Stimulated activated CD8-positive, alpha-beta memory T cell treated with anti-CD3 and anti-CD28 coated beads, Interleukin-12 subunit alpha, Interleukin-12 subunit beta, amount 100 ng/mL, for 1 hour (primary cell): ENCODE measurements around the gene ZNF530.

Experiments
- DNase-seq: peaks from one replicate; pipeline ENCODE4 v3.0.0-alpha.2; 2020; ENCODE audit warnings: low read depth

Gene ZNF530

DNA sequence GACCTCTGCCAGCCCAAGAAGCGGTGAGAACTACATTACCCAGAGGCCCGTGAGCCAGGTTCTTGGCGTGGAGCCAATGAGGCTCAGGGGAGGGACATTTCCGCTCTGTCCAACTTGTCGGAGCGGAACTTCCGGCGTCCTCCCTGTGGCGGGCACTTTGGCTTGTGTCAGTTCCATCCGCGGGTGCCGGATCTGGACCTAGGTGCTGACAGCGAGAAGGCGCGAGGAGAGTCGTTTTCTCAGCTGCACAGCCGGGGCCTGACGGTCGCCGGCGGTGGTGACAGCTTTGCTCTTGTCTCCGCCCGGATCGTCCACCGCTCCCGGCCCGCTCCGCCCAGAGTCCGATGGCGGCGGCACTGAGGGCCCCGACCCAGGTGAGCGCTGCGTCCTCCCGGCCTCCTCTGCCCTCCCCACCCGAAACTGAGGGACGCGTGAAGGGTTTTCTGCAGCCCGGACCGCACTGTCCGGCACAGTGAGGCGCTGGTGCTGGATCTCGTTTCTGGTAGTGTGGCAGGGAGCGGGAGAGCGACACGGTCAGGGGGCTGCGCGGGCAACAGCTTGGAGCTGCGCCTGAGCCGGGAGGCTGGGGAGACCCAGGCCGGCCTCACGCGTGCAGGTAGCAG lies at the start of gene ZNF530:
TSS of gene ZNF530 (plus strand) at position 125 of the 623 bp plus-strand sequence. CDS start 4,461 bp downstream, outside the sequence.
- peak; percentile 76 for DNase-seq

DNA sequence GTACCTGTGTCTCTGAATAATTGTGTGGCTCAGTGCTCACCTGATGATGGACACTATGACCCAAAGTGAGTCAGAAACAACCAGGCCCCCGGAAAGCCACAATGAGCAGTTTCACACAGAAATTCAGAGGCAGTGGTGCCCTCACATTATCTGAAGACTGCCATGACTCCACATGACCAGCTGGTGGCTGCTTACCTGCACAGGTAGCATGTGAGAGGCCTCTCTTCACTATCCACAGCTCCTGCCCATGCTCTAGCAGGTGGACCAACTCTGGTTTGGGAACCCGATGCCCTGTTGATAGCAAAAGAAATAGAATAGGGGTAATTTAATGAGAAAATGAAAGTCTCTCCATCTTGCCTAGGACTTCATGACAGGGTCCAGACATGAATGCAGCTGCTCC lies 47.3 kb upstream of the ZNF530 start:
- DNase-seq, result no peak

DNA sequence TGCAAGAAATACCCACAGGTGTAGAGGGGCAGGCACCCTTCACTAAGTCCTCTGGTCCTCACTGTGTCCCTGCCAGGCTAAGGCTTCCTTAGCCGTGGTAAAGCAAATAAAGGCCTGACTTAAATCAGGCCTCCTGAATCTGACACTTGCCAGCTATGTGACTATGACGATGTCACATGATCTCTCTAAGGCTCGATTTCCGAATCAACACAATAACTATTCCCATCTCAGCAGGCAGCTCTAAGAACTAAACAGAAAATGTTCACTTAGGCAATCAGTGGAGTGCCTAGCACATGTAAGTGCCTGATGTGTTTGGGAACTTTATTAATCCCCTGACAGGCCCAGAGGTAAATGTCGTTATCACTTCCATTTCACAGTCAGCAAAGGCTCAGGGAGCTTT lies 42.0 kb upstream of the ZNF530 start:
- no peak for DNase-seq

DNA sequence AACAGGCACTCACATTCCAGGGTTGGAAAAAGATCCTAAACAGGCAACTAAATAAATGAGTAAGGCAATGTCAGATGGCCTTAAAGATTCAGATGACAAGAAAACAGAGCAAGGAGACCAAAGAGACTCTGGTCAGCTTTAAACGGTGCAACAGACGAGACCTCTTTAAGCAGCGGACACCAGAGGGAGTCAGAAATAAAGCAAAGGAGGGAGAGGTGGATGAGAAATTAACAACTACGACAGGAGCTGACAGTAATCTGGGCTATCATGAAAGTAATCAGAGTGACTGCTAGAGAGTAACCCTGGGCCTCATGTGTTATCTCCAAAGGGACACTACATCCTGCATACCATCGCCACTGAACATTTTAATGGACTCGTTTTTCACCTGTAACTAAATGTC lies 41.2 kb upstream of the ZNF530 start:
- DNase-seq, result no peak

DNA sequence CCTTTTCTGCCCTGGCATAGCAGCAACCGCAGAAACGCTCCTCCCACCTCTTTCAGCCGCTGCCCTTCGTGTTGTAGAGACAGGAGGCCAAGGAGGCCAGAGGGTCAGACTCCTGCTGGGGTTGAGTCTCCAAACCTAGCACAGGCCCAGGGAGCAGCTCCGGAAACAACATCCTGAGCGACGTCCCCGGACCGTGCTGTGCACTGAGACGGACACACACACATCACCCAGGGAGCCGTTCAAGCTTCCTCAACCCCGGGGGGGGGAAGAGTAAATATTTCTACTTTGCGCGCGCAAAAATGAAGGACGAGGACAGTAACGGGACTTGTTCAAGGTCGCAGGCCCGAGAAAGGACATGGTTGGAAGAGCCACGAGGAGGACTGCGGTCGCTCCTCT lies 40.7 kb upstream of the ZNF530 start:
- no peak for DNase-seq

DNA sequence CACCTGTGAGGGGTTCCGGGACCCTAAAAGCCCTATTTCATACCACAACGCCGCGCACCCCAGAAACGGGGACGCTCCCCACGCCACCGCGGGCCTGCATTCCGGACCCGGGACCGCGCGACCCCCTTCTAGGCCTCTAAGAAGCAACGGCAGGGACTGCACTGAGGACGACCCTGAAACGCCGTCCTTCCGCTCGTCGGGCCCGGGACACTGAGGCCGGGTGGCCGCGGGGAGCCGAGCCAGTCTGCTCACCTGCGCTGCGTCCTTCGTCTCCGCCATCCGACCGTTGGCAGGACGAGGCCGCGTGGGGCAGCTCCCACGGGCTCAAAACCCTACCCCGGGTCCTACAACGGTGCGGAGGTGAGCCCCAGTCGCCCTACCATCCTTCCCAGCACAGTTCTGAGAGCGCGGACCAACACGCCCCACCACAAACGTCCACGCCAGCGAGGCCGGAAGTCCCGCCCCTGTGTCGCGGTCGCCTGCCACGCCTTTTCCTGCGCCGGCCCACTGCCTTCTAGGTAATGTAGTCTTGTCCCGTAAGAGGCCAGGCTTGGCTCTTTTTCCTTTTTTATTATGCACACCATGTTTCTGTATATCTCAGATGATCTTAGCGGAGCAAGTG lies 40.2 kb upstream of the ZNF530 start, which contains the start of gene ZNF550:
TSS of gene ZNF550 (minus strand) at position 460 of the 622 bp plus-strand sequence. CDS start at position 279, 181 bp downstream.
- peak; percentile 79 for DNase-seq

DNA sequence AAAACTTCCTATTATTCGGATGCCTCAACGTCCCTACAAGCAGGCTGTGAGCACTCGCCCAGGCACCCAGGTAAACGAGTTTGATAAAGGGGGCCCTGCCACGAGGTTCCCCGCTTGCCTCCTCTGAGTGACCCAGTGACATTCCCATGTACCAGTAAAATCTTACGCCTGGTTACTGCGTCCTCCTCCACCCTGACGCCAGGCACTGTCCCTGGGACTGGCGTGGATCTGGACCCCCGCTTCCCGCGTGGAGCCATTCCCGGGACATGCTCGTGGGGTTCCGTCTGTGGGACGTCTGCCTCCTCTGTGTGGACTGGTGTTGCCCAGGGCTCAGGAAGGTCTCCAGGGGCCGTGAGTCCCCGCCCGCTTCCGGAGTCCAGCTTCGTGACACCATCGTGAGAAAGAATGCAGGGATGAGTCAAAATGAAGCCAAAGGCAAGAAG lies 39.6 kb upstream of the ZNF530 start:
- DNase-seq, result no peak

DNA sequence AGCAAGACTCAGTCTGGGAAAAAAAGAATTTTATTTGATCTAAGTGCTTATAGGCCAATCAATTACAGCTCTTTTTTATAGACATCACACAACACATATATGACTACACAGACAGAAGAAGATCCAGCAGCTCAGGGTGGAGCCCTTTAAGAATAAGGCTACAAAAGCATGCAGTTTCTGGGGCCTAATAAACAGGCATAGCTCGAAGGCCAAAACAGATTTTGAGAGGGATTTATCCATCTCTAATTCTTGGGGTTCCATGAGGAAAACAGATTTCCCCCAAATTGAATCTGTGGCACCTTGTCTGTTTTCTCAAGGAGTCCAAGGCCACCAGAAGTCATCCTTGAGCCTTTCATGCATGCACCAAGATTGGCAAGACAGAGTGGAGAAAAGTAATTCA lies 36.1 kb upstream of the ZNF530 start:
- no peak for DNase-seq

DNA sequence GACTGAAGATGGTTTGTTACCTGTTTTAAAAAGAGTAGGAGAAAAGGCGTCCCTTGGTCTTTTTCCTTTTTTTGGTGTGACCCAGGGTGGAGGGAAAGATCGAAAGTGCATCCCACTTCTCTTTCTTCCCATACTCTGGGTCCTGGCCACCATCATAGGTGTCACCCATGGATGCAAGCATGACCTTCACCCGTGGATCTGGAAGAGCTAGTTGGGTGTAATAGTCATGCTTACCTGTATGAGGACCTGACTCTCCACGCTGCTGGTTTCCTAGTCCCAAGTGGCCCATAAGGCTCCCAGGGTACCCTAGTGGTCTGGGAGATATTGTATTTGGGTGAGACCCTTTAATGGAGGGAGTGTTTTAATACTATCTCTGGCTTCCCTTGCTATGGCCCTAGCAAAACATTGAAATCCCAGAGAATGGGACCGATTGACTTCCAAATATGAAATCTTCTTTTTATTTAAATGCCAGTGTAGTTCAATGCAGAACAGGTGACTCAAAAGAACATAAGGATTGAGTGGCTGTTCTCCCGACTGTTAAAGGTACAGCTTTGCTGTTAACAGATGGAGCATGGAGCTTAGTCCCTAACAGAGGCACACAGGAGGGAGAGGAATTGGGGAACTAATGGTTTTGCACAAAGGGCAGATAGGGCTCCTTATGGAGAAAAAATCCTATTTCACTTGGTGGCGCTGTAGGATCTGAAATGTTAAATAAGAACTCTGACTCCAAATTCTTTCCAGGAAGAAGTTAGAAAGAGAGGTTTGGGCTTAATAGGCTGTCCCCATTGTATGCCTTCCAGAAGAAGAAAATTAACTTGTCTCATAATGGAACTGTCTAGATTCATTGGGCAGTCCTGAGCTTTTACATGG lies 33.1 kb upstream of the ZNF530 start:
- DNase-seq, result no peak

DNA sequence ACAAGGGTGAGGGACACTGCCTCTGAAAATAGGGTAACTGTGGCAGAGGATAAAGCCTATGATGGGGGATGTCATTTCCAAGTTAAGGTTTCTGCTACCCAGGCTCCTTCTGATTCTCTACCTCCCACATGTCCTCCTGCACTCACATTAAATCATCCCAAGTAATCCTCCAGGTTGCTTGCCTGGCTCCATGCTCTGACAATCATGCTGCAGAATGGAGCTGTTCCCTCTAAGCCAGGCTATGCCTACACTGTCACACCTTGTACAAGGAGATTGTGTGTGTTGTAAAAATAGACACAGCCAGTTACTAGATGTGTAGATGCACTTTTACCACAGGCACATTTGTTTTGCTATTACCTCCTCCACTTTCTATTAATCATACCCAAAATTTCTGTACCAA lies 29.0 kb upstream of the ZNF530 start:
- DNase-seq, result no peak

DNA sequence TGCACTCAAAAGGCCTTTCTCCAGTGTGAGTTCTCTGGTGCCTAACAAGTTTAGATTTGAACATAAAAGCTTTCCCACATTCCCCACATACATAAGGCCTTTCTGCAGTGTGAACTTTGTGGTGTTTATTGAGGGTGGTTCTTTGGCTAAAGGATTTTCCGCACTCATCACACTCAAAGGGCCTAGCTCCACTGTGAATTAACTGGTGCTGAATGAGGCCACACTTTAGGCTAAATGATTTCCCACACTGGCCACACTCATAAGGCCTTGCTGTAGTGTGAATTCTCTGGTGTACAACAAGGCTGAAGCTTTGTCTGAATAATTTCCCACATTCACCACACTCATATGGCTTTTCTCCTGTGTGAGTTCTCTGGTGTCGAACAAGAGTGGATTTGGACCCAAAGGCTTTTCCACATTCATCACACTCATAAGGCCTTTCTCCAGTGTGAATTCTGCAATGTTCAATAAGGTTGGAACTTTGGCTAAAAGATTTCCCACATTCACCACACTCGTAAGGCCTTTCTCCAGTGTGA lies 27.2 kb upstream of the ZNF530 start:
- no peak for DNase-seq

DNA sequence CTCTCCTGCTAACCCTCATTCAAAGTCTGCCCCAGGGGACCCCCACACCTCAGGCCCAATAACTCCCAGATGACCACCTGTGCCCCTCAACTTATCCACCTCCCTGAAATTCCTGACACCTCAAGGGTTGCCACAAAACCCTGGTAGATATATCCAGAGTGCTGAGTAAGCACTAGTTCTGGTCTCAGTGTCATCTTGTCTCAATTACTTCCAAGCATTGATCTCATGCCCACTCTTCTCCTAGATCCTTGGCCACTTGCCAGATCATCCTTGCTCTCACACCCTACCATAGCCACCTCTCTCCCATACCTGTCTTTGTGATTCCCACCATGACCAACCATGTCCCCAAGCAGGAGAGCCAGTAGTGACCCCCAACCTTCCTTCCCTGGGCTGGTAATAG lies 23.0 kb upstream of the ZNF530 start:
- DNase-seq, result no peak

DNA sequence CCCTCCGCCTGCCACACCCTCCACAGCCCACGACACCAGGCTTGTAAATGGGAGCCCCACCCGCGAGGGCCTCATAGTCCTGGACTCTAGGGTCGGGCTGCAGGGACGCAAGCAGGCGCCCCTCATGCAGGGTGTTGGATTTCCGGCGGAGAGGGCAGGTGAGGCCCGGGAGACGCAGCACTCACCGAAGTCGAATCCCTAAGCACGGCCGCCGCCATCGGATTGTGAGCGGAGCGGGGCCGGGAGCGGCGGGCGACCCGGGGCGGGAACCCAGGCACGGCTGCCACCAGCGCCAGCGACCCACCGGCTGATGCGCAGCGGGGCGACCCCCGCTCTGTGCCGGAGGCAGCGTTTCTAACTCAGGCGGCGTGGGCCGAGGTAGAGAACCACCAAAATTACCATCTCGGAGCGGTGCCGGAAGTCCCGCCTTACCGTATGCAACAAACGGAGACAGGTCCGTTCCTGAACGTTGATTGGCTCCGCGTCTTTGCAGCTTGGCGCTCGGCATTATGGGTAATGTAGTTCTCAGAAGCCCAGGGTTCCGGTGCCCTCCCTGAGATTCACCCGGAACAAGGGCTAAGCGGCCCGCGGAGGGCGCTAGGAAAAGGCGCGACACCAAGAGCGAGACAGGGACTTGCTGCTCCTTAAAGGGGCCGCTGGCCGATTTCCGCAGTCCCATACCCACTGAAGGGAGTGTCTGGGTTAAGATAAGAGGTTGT lies 21.0 kb upstream of the ZNF530 start, which contains the start of gene ZNF416:
TSS of gene ZNF416 (minus strand) at position 425 of the 719 bp plus-strand sequence. CDS start at position 218, 207 bp downstream.
- peak; percentile 93 for DNase-seq

DNA sequence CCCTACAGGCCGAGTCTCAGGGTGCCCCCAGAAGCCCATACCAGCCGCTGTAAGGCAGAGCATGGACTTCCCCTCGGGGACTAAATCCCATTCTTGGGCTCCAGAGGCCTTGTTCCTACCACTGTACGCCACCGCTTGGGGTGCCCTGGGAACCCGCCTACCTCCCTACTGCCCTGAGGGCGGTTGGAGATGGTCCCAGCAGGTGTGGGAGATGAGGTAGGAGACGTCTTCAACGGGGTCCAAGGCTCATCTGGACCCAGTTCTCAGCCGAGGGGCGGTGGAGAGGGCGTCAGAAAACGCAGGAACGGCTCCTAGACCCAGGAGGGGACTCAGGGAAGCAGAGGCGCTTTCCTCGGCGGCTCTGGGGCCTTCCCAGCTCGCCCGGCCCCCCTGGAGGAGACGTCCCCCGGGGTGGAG lies 16.6 kb upstream of the ZNF530 start:
- DNase-seq, result no peak

DNA sequence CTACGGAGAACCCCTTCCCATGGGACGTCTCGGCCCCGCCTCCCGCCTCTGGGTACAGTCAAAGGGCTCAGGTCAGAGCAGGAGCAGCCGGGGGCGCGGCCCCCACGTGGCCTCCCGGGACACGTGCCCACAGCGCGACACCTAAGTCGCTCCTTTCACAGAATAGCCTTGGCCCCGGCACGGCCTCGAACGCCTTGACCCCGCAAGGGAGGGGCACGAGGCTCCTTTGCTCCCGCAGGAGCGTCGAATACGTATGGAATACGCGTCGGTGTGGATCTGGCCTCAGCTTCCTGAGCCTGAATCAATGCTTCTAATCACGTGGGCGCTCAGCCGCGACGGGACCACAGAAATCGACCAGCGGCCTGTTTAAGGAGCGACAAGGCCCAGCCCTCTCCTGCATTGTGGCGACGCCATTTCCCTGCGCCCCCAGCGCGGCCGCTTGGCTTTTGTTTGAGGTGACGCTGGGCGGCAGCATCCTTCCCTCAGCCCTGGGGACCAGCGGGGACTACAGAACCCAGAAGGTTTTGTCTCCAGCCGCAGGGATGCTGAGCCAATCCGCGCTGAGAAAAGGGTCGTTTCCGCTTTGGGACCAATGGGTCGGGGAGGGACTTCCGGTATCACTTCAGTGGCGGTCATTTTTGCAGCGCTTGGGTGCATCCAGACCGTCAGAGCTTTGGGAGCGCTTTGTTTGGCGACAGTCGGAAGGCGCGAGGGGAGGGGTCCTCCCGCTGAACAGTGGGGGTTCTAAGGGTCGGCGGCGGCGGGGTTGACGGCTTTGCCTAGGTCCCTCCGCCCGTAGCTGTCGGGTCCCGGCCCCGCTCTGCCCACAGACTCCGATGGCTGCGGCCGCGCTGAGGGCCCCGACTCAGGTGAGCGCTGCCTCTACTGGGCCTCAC lies 15.9 kb upstream of the ZNF530 start, which contains the start of gene ZIK1:
TSS of gene ZIK1 (plus strand) at position 625 of the 896 bp plus-strand sequence. CDS start at position 837, 212 bp downstream.
- DNase-seq, result peak; percentile 80

DNA sequence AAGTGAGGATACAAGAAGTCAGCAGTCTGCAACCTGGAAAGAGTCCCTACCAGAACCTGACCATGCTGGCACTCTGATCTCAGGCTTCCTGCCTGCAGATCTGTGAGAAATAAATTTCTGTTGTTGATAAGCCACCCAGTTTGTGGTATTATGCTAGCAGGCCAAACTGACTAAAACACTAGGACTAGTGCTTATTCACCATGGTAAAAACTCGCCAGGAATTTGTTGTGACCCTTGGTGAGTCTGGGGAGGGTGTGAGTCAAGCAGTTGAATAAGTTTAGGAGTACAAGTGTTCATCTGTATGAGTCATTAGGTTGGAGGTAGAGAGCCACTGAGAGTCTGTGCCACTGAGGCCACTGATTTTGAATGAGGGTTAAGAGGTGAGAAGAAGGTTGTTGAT lies 12.2 kb upstream of the ZNF530 start:
- no peak for DNase-seq

DNA sequence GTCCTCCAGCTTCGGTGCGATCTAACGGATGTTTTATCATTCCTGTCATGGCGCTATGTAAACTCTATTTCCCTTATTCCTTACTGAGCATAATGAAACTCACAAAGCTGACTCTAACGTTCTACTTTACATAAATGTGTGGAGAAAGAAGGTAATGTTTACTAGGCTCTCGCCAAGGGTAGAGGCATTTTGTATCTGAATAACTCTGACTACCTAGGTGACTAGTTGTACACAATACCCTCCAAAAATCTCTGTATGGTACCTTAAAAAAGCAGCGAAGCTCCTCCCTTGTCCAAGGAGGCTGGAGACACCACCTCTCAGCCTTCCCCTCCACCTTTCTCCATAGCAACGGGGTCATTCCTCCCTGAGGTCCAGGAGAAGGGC lies 316 bp upstream of the ZNF530 start:
- DNase-seq, result no peak

DNA sequence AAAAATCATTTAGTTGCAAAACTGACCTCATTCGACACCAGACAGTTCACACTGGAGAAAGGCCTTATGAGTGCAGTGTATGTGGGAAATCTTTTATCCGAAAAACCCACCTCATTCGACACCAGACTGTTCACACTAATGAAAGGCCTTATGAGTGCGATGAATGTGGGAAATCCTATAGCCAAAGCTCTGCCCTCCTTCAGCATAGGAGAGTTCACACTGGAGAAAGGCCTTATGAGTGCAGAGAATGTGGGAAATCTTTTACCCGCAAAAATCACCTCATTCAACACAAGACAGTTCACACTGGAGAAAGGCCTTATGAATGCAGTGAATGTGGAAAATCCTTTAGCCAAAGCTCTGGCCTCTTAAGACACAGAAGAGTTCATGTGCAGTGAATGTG lies 7.2 kb downstream of the ZNF530 start:
- DNase-seq, result no peak

DNA sequence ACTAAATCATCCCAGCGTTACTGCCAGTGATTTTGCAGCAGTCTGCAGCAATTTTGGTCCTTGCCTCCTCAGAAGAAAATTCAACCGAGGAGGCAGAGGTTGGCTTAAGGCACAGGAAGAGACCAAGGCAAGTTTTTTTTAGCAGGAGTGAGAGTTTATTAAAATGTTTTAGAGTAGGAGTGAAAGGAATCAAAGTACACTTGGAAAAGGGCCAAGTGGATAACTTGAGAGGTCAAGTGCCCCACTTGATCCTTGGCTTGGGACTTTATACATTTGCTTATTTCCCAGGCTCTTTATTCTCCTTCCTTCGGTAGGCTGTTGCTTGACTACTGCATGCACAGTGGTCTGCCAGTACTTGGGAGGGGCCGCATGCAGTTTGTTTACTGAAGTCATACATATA lies 11.4 kb downstream of the ZNF530 start:
- DNase-seq, result no peak

DNA sequence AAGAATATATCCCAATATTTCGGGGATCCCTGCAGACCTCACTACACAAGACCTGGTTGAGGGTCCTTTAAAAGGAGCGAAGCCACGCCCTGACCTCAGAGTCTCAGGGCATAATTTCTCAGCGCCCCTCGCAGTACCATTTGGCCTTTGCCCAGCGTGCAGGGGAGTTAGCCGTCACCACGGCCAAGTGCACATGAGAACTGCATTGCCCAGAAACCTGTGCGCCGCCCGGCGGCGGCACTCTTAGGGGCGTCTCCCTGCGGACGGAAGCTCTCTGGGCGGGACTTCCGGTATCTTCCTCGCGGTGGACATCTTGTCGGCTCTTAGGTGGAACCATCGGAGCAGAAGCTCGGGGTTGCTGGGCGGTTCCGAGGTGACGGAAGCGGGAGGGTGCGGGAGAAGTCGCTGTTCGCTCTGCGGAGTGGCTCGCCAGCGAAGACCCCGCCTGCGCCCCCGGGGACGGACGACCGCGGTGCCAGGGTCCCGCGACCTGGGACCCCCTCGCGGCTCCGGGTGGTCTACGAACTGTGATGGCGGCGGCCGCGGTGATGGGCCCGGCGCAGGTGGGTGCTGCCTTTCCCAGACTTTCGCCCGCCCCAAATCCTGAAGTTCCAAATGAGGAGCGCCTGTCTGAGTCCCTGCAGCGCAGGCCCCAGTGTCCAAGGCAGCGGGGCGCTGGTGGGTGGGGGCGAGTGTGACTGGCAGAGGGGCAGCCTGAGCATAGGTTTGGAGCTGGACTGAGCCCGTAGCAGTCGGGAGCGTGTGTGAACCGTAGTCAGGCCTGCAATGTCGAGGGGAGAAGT lies 14.5 kb downstream of the ZNF530 start, which contains the start of gene ZNF134:
TSS of gene ZNF134 (plus strand) at position 302 of the 803 bp plus-strand sequence. CDS start 5,227 bp downstream, outside the sequence.
- peak; percentile 83 for DNase-seq
